ENCODE data around the gene IL22RA1.

IL22RA1 gene

DNA sequence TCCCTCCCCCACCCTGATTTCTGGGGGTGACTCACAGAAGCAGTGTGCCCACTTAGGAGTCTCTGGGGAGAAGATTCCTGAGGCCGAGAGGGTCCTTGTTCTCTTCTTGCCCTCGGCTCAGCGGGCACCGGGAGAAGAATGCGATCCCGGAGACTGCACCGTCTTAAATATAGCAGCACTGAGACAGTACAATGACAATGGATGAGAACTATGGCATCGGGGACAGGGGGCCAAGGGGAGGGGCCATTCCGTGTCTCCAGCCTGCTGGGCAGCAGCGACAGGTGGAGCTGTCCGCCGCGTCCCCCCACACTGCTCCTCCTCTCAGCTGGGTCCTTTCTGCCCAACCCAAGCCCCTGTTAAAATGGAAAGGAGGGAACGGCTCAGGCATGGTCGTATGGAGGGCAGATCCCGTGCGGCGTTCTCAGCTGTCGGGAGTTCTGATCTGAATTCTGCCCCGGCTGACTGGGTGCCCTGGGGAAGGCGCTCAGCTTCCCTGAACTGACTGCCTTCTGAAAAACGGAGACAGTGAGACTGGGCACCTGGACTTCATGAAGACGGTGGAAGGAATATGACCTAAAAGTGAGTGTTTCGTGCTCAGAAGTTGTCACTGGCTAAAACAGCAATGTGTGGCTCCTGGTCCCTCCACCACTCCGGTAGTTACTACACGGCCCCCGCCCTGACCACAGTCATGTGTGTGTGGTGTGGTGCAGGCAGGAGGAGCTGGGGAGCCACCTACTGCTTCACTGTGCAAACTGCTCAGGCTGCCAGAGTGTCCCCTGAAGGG is 30.8 kb downstream of the IL22RA1 start, which contains the start of gene MYOM3:
Gene MYOM3 (minus strand): TSS at position 140 of the 784 bp plus-strand sequence. CDS start 3,499 bp downstream, outside the sequence.
- Histone ChIP-seq H3K27ac (ENCODE audit: low read depth, low read length) (no peak within 1 kb of the TSS), H3K27me3 (ENCODE audit: low read length) (no peaks in the 10 kb centered on the region), H3K9me2 (replicated peaks; ENCODE audit: insufficient read depth, low read length) (no peaks in the 10 kb centered on the region), H3K36me3 (ENCODE audit: low read length) (no peaks in the 10 kb centered on the region), H2AFZ (ENCODE audit: low read depth, low read length, severe bottlenecking) (no peak within 1 kb of the TSS), H3K79me2 (ENCODE audit: insufficient read depth, low read length) (no peaks in the 10 kb centered on the region), H3F3A (ENCODE audit: insufficient read depth) (no peaks in the 10 kb centered on the region), H4K20me1 (ENCODE audit: low read depth, low read length) (no peaks in the 10 kb centered on the region), H3K9me3 (ENCODE audit: insufficient read depth, low read length) (no peaks in the 10 kb centered on the region), H3K9ac (ENCODE audit: low read length) (no peak within 1 kb of the TSS), H3K4me3 (ENCODE audit: insufficient read depth, low read length, poor library complexity, severe bottlenecking) (no peak within 1 kb of the TSS), H3K4me2 (ENCODE audit: low read depth, low read length, poor library complexity, severe bottlenecking) (no peak within 1 kb of the TSS)
- TF ChIP-seq EZH2phosphoT487 (conservative IDR thresholded peaks at IDR 0.05; ENCODE audit: low read length), result no peak
- TF ChIP-seq, protein P1, sequence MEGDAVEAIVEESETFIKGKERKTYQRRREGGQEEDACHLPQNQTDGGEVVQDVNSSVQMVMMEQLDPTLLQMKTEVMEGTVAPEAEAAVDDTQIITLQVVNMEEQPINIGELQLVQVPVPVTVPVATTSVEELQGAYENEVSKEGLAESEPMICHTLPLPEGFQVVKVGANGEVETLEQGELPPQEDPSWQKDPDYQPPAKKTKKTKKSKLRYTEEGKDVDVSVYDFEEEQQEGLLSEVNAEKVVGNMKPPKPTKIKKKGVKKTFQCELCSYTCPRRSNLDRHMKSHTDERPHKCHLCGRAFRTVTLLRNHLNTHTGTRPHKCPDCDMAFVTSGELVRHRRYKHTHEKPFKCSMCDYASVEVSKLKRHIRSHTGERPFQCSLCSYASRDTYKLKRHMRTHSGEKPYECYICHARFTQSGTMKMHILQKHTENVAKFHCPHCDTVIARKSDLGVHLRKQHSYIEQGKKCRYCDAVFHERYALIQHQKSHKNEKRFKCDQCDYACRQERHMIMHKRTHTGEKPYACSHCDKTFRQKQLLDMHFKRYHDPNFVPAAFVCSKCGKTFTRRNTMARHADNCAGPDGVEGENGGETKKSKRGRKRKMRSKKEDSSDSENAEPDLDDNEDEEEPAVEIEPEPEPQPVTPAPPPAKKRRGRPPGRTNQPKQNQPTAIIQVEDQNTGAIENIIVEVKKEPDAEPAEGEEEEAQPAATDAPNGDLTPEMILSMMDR (IDR thresholded peaks at IDR 0.05; ENCODE audit: insufficient read depth, low read length, poor library complexity, severe bottlenecking), result peak; percentile 33

DNA sequence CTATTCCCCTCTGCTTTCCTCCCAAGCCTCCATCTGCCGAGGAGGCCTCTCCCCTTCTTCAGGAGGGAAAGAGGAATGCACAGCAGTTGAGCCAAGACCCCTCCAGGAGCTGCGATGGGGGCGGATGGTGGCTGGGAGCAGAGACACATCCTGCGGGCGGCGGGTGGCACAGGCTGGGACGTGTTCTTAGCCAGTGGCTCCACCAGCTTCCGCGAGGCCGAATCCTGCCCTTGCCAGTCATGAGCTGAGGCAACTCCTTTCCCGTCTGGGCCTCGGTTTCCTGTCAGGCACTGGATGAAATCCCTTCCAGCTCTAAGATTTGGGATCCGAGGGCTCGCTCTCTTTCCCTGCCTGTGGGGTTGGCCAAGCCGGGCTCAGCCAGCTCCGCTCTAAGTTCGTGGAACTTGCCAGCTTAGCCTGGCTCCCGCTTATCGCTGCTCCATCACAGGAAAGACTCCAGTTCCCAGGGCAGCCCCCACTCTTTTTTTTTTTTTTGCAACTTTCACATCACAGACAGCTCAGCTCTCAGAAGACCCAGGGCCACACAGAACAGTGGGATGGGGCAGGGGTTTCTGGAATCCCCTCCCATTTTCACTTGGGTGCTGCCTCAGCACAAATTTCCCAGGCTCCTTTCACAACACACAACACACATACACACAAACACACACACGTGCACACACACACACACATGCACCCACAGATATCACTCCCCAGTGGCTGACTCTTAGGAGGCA is 31.5 kb downstream of the IL22RA1 start:
- Histone ChIP-seq H3K4me2 (ENCODE audit: low read depth, low read length, poor library complexity, severe bottlenecking) (no peak overlapping the region), H3K79me2 (ENCODE audit: insufficient read depth, low read length) (no peaks in the 10 kb centered on the region), H2AFZ (ENCODE audit: low read depth, low read length, severe bottlenecking) (no peak overlapping the region), H3K36me3 (ENCODE audit: low read length) (no peaks in the 10 kb centered on the region), H3K27me3 (ENCODE audit: low read length) (no peaks in the 10 kb centered on the region), H3K9me2 (replicated peaks; ENCODE audit: insufficient read depth, low read length) (no peaks in the 10 kb centered on the region), H3K9me3 (ENCODE audit: insufficient read depth, low read length) (no peaks in the 10 kb centered on the region), H4K20me1 (ENCODE audit: low read depth, low read length) (no peaks in the 10 kb centered on the region), H3K4me3 (ENCODE audit: insufficient read depth, low read length, poor library complexity, severe bottlenecking) (no peak overlapping the region), H3K9ac (ENCODE audit: low read length) (no peak overlapping the region), H3F3A (ENCODE audit: insufficient read depth) (no peaks in the 10 kb centered on the region), H3K27ac (ENCODE audit: low read depth, low read length) (no peak overlapping the region)
- TF ChIP-seq, protein P1 (IDR thresholded peaks at IDR 0.05; ENCODE audit: insufficient read depth, low read length, poor library complexity, severe bottlenecking), result no peak
- no peak for TF ChIP-seq EZH2phosphoT487 (conservative IDR thresholded peaks at IDR 0.05; ENCODE audit: low read length)

DNA sequence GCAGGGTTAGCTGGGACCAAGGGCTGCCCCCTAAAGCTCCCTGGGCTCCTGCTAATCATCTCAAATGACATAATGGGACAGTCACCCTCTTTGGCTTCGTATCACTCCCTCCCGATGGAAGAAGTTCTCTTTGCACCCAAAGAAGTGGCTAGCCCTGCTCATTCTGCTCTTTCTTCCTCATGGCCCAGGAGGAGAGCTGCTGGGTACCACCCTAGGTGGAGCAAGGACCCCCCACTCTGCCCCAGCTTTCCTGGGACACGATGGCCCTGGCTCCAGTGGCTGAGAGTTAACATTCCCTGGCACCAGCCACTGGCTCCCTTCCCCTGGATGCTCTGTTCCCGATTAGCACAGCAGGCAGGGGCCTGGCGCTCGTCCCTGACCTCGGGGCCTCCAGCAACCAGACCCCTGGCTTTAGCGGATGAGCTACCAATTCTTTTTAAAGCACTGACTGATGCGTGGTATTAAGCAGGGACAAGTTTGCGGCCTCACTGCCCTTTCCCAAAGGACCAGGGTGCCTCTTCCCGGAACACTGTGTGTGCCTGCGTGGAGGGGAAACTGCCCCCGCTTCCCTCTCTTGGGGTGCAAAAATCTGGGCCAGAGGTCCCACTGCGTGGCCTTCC is 32.2 kb downstream of the IL22RA1 start:
- no peaks in the 10 kb centered on the region for H4K20me1 ChIP-seq (ENCODE audit: low read depth, low read length)
- H3K9me2 ChIP-seq (replicated peaks; ENCODE audit: insufficient read depth, low read length), result no peaks in the 10 kb centered on the region
- H3F3A ChIP-seq (ENCODE audit: insufficient read depth), result no peaks in the 10 kb centered on the region
- H3K79me2 ChIP-seq (ENCODE audit: insufficient read depth, low read length), result no peaks in the 10 kb centered on the region
- no peaks in the 10 kb centered on the region for H3K36me3 ChIP-seq (ENCODE audit: low read length)
- H3K4me2 ChIP-seq (ENCODE audit: low read depth, low read length, poor library complexity, severe bottlenecking), result no peak overlapping the region
- no peaks in the 10 kb centered on the region for H3K27me3 ChIP-seq (ENCODE audit: low read length)
- TF ChIP-seq, protein P1 (IDR thresholded peaks at IDR 0.05; ENCODE audit: insufficient read depth, low read length, poor library complexity, severe bottlenecking), result no peak
- no peak for TF ChIP-seq EZH2phosphoT487 (conservative IDR thresholded peaks at IDR 0.05; ENCODE audit: low read length)
- H3K9ac ChIP-seq (ENCODE audit: low read length), result no peak overlapping the region
- no peak overlapping the region for H3K27ac ChIP-seq (ENCODE audit: low read depth, low read length)
- H3K9me3 ChIP-seq (ENCODE audit: insufficient read depth, low read length), result no peaks in the 10 kb centered on the region
- no peak overlapping the region for H3K4me3 ChIP-seq (ENCODE audit: insufficient read depth, low read length, poor library complexity, severe bottlenecking)
- H2AFZ ChIP-seq (ENCODE audit: low read depth, low read length, severe bottlenecking), result no peak overlapping the region
